HEK293 (cell line): ENCODE data around the gene VOPP1.

Experiments used
- CTCF ChIA-PET: fragments of 350-600 bp; formaldehyde crosslinking; extraction: SDS; loops from one replicate; lab custom pipeline; 2021; ENCODE audit warnings: antibody characterized with exemption; lab: Yijun Ruan, JAX
- POLR2A ChIA-PET: fragments of 300-600 bp; formaldehyde crosslinking; extraction: SDS; loops from one replicate; lab custom pipeline; 2020; ENCODE audit warnings: antibody characterized with exemption, inconsistent platforms; lab: Yijun Ruan, JAX
- H3K27ac ChIP-seq: fragments of 200-500 bp; sonication (Bioruptor generic); 2 replicates; pipeline ENCODE4 v1.5.1; 2014; ENCODE audit warnings: low read depth, low read length, control low read depth, inconsistent platforms; ENCODE audit errors: extremely low read depth
- H3K36me3 ChIP-seq, 2 experiments: fragments of 200-500 bp in 1 of 2; sonication (Bioruptor generic) in 1 of 2; 1 replicate in 1 of 2; 2 replicates in 1 of 2; pipeline ENCODE4 v1.5.1; 2014 to 2017; ENCODE audit warnings: inconsistent platforms in 2 of 2, low read length in 2 of 2; ENCODE audit not compliant: control insufficient read depth in 2 of 2, insufficient read depth in 1 of 2
- H3K4me1 ChIP-seq: fragments of 200-500 bp; sonication (Bioruptor generic); 2 replicates; pipeline ENCODE4 v1.5.1; 2014; ENCODE audit warnings: mild to moderate bottlenecking, low read length, inconsistent platforms; ENCODE audit not compliant: control insufficient read depth, insufficient read depth
- H3K4me3 ChIP-seq: 2 replicates; pipeline ENCODE4 v1.5.1; 2011; ENCODE audit warnings: low read depth, mild to moderate bottlenecking, control low read depth, low read length, moderate library complexity
- H3K9me3 ChIP-seq: fragments of 200-500 bp; sonication (Bioruptor generic); 2 replicates; pipeline ENCODE4 v1.5.1; 2014; ENCODE audit warnings: low read depth, low read length, inconsistent platforms; ENCODE audit not compliant: control insufficient read depth, insufficient read depth
- CTCF ChIP-seq: fragments of 450-650 bp; formaldehyde crosslinking; IDR thresholded peaks from 2 replicates; pipeline ENCODE4 v1.5.1; 2016; ENCODE audit warnings: missing biosample characterization, missing genetic modification characterization
- FEZF1 ChIP-seq: fragments of 450-650 bp; formaldehyde crosslinking; IDR thresholded peaks from 2 replicates; pipeline ENCODE4 v1.5.1; 2016; ENCODE audit warnings: missing biosample characterization, missing genetic modification characterization
- KLF1 ChIP-seq: fragments of 450-650 bp; formaldehyde crosslinking; IDR thresholded peaks from 2 replicates; pipeline ENCODE4 v1.5.1; 2016; ENCODE audit warnings: missing biosample characterization, missing genetic modification characterization
- KLF10 ChIP-seq: fragments of 450-650 bp; IDR thresholded peaks from 2 replicates; pipeline ENCODE4 v1.5.1; 2018; ENCODE audit warnings: missing biosample characterization, mild to moderate bottlenecking, missing genetic modification characterization
- MZF1 ChIP-seq: fragments of 450-650 bp; formaldehyde crosslinking; IDR thresholded peaks from 2 replicates; pipeline ENCODE4 v1.5.1; 2017; ENCODE audit warnings: missing biosample characterization, missing genetic modification characterization, borderline replicate concordance
- SALL2 ChIP-seq: fragments of 450-650 bp; formaldehyde crosslinking; IDR thresholded peaks from 2 replicates; pipeline ENCODE4 v1.5.0; 2017; ENCODE audit warnings: missing biosample characterization, mild to moderate bottlenecking, missing genetic modification characterization, borderline replicate concordance
- SCRT1 ChIP-seq: fragments of 450-650 bp; formaldehyde crosslinking; IDR thresholded peaks from 2 replicates; pipeline ENCODE4 v1.5.1; 2016; ENCODE audit warnings: missing biosample characterization, missing genetic modification characterization, borderline replicate concordance
- ZBTB6 ChIP-seq: fragments of 450-650 bp; formaldehyde crosslinking; IDR thresholded peaks from 2 replicates; pipeline ENCODE4 v1.5.1; 2017; ENCODE audit warnings: missing biosample characterization, missing genetic modification characterization
- ZIC2 ChIP-seq: fragments of 450-650 bp; formaldehyde crosslinking; IDR thresholded peaks from 2 replicates; pipeline ENCODE4 v1.5.1; 2016; ENCODE audit warnings: missing biosample characterization, missing genetic modification characterization
- ZNF138 ChIP-seq: fragments of 450-650 bp; formaldehyde crosslinking; IDR thresholded peaks from 2 replicates; pipeline ENCODE4 v1.5.1; 2016; ENCODE audit warnings: missing biosample characterization, missing genetic modification characterization, borderline replicate concordance
- ZNF157 ChIP-seq: fragments of 450-650 bp; formaldehyde crosslinking; IDR thresholded peaks from 2 replicates; pipeline ENCODE4 v1.5.1; 2016; ENCODE audit warnings: missing biosample characterization, missing genetic modification characterization
- ZNF16 ChIP-seq: fragments of 450-650 bp; formaldehyde crosslinking; IDR thresholded peaks from 2 replicates; pipeline ENCODE4 v1.5.1; 2016; ENCODE audit warnings: low read depth, missing biosample characterization, missing genetic modification characterization
- ZNF174 ChIP-seq: fragments of 450-650 bp; formaldehyde crosslinking; IDR thresholded peaks from 2 replicates; pipeline ENCODE4 v1.5.0; 2017; ENCODE audit warnings: missing biosample characterization, mild to moderate bottlenecking, missing genetic modification characterization
- ZNF239 ChIP-seq: fragments of 450-650 bp; formaldehyde crosslinking; IDR thresholded peaks from 2 replicates; pipeline ENCODE4 v1.5.1; 2016; ENCODE audit warnings: missing biosample characterization, missing genetic modification characterization
- ZNF26 ChIP-seq: fragments of 450-650 bp; formaldehyde crosslinking; IDR thresholded peaks from 2 replicates; pipeline ENCODE4 v1.5.1; 2016; ENCODE audit warnings: missing biosample characterization, missing genetic modification characterization
- ZNF362 ChIP-seq: fragments of 450-650 bp; formaldehyde crosslinking; IDR thresholded peaks from 2 replicates; pipeline ENCODE4 v1.5.1; 2016; ENCODE audit warnings: missing biosample characterization, missing genetic modification characterization
- ZNF391 ChIP-seq: fragments of 450-650 bp; formaldehyde crosslinking; IDR thresholded peaks from 2 replicates; pipeline ENCODE4 v1.5.1; 2016; ENCODE audit warnings: low read depth, missing biosample characterization, missing genetic modification characterization, borderline replicate concordance
- ZNF701 ChIP-seq: fragments of 450-650 bp; formaldehyde crosslinking; IDR thresholded peaks from 2 replicates; pipeline ENCODE4 v1.5.1; 2016; ENCODE audit warnings: missing biosample characterization, missing genetic modification characterization

Gene VOPP1

GRCh38 chr7:55485501-55486191 lies 86.7 kb downstream of the VOPP1 start:
- no peak overlapping the region for H3K4me3 ChIP-seq
- POLR2A ChIA-PET = no interaction called here
- CTCF ChIA-PET = no interaction called here
- peaks cover 0 to 12% of the 10 kb centered on the region in 2 experiments; a peak in 1 of 3 replicates for H3K36me3 ChIP-seq
- no peaks in the 10 kb centered on the region for H3K4me1 ChIP-seq
- TF ChIP-seq ZBTB6 (tag by site-specific recombination) = no peak
- no peak for TF ChIP-seq ZNF26 (tag by site-specific recombination)
- no peak for TF ChIP-seq ZNF391
- no peak for TF ChIP-seq ZNF701
- no peak for TF ChIP-seq KLF1 (tag by site-specific recombination)
- TF ChIP-seq CTCF (tag by site-specific recombination) = no peak
- TF ChIP-seq KLF10 (tag by site-specific recombination) = no peak
- no peak for TF ChIP-seq ZNF157 (tag by site-specific recombination)
- no peak for TF ChIP-seq SALL2 (tag by site-specific recombination)
- TF ChIP-seq ZNF362 (tag by site-specific recombination) = no peak
- TF ChIP-seq ZNF138 = no peak
- TF ChIP-seq ZNF239 (tag by site-specific recombination) = no peak
- no peak for TF ChIP-seq FEZF1
- no peak for TF ChIP-seq MZF1 (tag by site-specific recombination)
- no peak for TF ChIP-seq SCRT1 (tag by site-specific recombination)
- TF ChIP-seq, all 188 proteins: peak for 0
- H3K9me3 ChIP-seq = no peaks in the 10 kb centered on the region
- H3K27ac ChIP-seq = no peak overlapping the region

- peaks cover 0 to 8% of the 10 kb centered on the region in 2 experiments; a peak in 1 of 3 replicates for H3K36me3 ChIP-seq
- no peak overlapping the region for H3K27ac ChIP-seq
- ChIA-PET CTCF (no interaction called here), POLR2A (no interaction called here)
- no peak overlapping the region for H3K4me3 ChIP-seq
- TF ChIP-seq ZIC2 (tag by site-specific recombination) (peak; percentile 63), ZNF174 (tag by site-specific recombination) (no peak), ZNF16 (tag by site-specific recombination) (no peak)
- H3K4me1 ChIP-seq = no peaks in the 10 kb centered on the region
- no peaks in the 10 kb centered on the region for H3K9me3 ChIP-seq
Observed at GRCh38 chr7:55484834-55485233, 87.5 kb downstream of the VOPP1 start.
